Tibial nerve (tissue), 4 donors: ENCODE results near the gene ST3GAL6. TPM values are rescaled to one million over a fixed set of nuclear protein-coding genes. Genes with fewer than 3 reads are reported as not detected.
A peak's percentile ranks its signal among the peaks of the same experiment; 100 is the strongest.

ENCODE experiments used
- DNase-seq, 2 donors: peaks; one replicate each; pipeline ENCODE4 v3.0.0-alpha.2; 2019; ENCODE audit warnings: low spot score in 2 of 2
- H3K27ac ChIP-seq, 4 donors: fragments of 200-600 bp; sonication (generic) in 3 of 4; one replicate each; pipeline ENCODE4 v1.5.1; 2017 to 2019; ENCODE audit warnings: mild to moderate bottlenecking in 1 of 4
- H3K27me3 ChIP-seq, 2 donors: fragments of 200-600 bp; sonication (generic) in 1 of 2; one replicate each; pipeline versions ENCODE4 v1.5.1 to v1.6.0; 2017 to 2019
- H3K36me3 ChIP-seq, 3 donors: fragments of 200-600 bp; sonication (generic); one replicate each; pipeline ENCODE4 v1.5.1; 2018 to 2019
- H3K4me1 ChIP-seq, 4 donors: fragments of 200-600 bp; sonication (generic) in 3 of 4; one replicate each; pipeline ENCODE4 v1.5.1; 2017 to 2019
- H3K4me3 ChIP-seq, 4 donors: fragments of 200-600 bp; sonication (generic) in 3 of 4; one replicate each; pipeline ENCODE4 v1.5.1; 2017 to 2019; ENCODE audit warnings: mild to moderate bottlenecking in 1 of 4, moderate library complexity in 1 of 4
- H3K9me3 ChIP-seq, 4 donors: fragments of 200-600 bp; sonication (generic) in 3 of 4; one replicate each; pipeline ENCODE4 v1.5.1; 2017 to 2019
- EP300 ChIP-seq, 2 donors: sonication (generic); formaldehyde crosslinking; IDR thresholded peaks; one replicate each; pipeline ENCODE4 v1.6.1; 2017; ENCODE audit warnings: antibody characterized with exemption in 2 of 2, mild to moderate bottlenecking in 1 of 2
- POLR2A ChIP-seq, 2 donors: fragments of 450-650 bp; IDR thresholded peaks; one replicate each; pipeline ENCODE4 v1.6.1; 2017; ENCODE audit warnings: antibody characterized with exemption in 2 of 2, mild to moderate bottlenecking in 2 of 2, moderate library complexity in 2 of 2
- WGBS, 2 donors: methylation state at CpG; one replicate each; pipeline ENCODE4 v1.1.5; 2018; 5-methylcytosine and 5-hydroxymethylcytosine counted together
- total RNA-seq, 4 donors: library from RNA; depleted of rRNA; stranded (reverse); fragments of >200 nt; gene quantifications; one replicate each; pipeline ENCODE4 v1.1.0, GENCODE V29; 2016
- TF ChIP-seq, protein P1 (sequence below), 5 experiments: fragments of 200-600 bp in 3 of 5; fragments of 450-650 bp in 2 of 5; sonication (generic) in 3 of 5; IDR thresholded peaks; one replicate each; pipeline ENCODE4 v1.5.1; 2016 to 2019; ENCODE audit warnings: antibody characterized with exemption in 5 of 5, mild to moderate bottlenecking in 3 of 5, moderate library complexity in 2 of 5

Gene ST3GAL6
- total RNA-seq, 4 donors from 2014 or later = 9.2 to 54.6 (median 10.1) TPM

DNA sequence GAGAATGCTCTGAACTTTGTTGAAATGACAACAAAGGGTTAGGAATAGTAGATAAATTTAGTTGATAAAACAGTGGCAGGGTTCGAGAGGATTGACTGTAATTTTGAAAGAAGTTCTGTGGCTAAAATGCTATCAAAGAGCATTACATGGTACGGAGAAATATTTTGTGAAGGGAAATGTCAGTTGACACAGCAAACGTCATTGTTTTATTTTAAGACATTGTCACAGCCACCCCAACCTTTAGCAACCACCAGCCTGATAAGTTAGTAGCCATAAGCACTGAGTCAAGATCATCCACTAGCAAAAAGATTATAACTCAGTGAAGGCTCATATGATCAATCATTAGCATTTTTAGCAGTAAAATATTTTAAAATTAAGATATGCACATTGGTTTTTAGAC lies 8.7 kb upstream of the ST3GAL6 start:
- Histone ChIP-seq H3K9me3 (no peaks in the 10 kb centered on the region), H3K4me1 (peaks cover 0 to 26% (median 0%) of the 10 kb centered on the region in 4 donors), H3K27ac (no peak overlapping the region), H3K36me3 (no peaks in the 10 kb centered on the region), H3K4me3 (no peak overlapping the region), H3K27me3 (no peaks in the 10 kb centered on the region)
- TF ChIP-seq, protein P1, sequence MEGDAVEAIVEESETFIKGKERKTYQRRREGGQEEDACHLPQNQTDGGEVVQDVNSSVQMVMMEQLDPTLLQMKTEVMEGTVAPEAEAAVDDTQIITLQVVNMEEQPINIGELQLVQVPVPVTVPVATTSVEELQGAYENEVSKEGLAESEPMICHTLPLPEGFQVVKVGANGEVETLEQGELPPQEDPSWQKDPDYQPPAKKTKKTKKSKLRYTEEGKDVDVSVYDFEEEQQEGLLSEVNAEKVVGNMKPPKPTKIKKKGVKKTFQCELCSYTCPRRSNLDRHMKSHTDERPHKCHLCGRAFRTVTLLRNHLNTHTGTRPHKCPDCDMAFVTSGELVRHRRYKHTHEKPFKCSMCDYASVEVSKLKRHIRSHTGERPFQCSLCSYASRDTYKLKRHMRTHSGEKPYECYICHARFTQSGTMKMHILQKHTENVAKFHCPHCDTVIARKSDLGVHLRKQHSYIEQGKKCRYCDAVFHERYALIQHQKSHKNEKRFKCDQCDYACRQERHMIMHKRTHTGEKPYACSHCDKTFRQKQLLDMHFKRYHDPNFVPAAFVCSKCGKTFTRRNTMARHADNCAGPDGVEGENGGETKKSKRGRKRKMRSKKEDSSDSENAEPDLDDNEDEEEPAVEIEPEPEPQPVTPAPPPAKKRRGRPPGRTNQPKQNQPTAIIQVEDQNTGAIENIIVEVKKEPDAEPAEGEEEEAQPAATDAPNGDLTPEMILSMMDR (IDR thresholded peaks at IDR 0.05) = no peak
- no peak for TF ChIP-seq POLR2A (IDR thresholded peaks at IDR 0.05)
- TF ChIP-seq EP300 (IDR thresholded peaks at IDR 0.05) = no peak
- 28 to 45% methylated on average over 3 of the region's 3 CpGs for whole genome bisulfite sequencing, 2 donors
- no peak for DNase-seq

DNA sequence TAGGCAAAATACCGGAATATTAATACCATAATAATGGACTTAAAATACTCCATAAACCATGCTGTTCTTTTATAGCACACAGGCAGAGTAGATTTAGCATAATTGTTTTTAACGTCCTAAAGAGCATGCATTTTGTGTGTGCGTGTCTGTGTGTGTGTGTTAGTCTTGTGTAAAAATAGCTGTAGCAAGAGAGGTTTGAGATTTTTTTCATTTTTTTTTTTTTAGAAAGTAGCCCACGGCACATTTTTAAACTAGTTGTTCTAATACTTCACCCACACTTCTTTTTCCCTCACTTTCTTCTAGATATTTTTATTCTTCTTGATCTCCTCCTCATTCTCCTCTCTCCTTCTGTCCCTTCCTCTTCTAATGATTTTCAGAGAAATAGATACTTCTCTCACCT lies 7.5 kb upstream of the ST3GAL6 start:
- H3K27me3 ChIP-seq = no peaks in the 10 kb centered on the region
- no peak overlapping the region for H3K27ac ChIP-seq
- no peak for TF ChIP-seq POLR2A (IDR thresholded peaks at IDR 0.05)
- TF ChIP-seq, protein P1 (IDR thresholded peaks at IDR 0.05) = no peak
- no peak for TF ChIP-seq EP300 (IDR thresholded peaks at IDR 0.05)
- no peaks in the 10 kb centered on the region for H3K36me3 ChIP-seq
- H3K9me3 ChIP-seq = no peaks in the 10 kb centered on the region
- H3K4me3 ChIP-seq = no peak overlapping the region
- peaks cover 0 to 18% (median 0%) of the 10 kb centered on the region in 4 donors for H3K4me1 ChIP-seq
- 37 to 38% methylated on average over 4 of the region's 4 CpGs for WGBS, 2 donors
- DNase-seq = no peak

DNA sequence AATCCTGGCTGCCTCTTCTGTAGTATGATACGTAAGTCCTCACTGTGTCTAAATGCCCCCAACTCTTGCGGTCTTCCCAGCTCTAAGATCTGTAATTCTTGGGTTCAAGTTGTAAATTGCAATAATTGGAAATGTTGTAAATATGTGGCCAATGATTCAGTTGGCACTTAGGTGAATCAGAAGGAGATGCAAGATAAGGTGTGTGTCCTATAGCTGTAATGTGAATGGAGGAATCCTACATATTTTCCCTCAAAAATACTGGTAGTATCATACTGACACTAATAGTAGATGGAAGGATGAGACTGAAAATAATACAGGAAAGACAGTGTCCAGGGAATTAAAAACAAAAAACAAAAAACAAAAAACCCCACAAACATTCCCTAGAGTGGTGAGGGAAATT lies 3.5 kb upstream of the ST3GAL6 start:
- H3K27ac ChIP-seq = no peak overlapping the region
- TF ChIP-seq POLR2A (IDR thresholded peaks at IDR 0.05) = no peak
- TF ChIP-seq EP300 (IDR thresholded peaks at IDR 0.05) = no peak
- TF ChIP-seq, protein P1 (IDR thresholded peaks at IDR 0.05) = no peak
- DNase-seq = no peak
- H3K9me3 ChIP-seq = no peaks in the 10 kb centered on the region
- no peaks in the 10 kb centered on the region for H3K27me3 ChIP-seq
- WGBS, 2 donors = 89 to 97% methylated on average over 2 of the region's 2 CpGs
- no peaks in the 10 kb centered on the region for H3K36me3 ChIP-seq
- H3K4me1 ChIP-seq = peaks cover 0 to 48% (median 4%) of the 10 kb centered on the region in 4 donors
- no peak overlapping the region for H3K4me3 ChIP-seq

DNA sequence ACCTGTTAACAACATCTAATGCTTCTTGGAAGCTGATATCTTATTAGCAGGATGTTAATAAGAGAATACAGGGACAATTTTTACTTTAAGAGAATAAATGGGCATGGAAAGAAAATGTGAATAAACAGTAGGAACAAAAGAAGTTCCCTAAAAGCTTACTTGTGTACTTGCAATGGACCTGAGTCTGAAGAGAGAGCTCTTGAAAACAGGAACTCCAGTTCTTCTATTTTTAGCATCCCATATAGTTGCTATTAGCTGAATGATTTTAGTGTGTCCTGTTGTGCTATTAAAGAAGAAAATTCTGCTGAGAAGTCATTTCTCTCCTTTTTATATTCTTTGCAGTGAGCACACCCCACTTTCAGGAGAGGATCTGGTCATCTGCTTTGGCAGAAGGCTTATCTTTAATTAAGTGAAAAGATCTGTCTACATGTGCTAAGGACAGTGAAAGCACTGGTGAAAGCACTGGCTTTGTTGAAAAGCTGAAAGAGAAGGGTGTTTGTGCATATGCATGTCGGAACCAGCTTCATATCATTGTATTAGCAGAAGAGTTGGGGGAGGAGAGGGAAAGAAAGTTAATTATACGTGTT lies 1.4 kb upstream of the ST3GAL6 start:
- H3K4me3 ChIP-seq = no peak overlapping the region

DNA sequence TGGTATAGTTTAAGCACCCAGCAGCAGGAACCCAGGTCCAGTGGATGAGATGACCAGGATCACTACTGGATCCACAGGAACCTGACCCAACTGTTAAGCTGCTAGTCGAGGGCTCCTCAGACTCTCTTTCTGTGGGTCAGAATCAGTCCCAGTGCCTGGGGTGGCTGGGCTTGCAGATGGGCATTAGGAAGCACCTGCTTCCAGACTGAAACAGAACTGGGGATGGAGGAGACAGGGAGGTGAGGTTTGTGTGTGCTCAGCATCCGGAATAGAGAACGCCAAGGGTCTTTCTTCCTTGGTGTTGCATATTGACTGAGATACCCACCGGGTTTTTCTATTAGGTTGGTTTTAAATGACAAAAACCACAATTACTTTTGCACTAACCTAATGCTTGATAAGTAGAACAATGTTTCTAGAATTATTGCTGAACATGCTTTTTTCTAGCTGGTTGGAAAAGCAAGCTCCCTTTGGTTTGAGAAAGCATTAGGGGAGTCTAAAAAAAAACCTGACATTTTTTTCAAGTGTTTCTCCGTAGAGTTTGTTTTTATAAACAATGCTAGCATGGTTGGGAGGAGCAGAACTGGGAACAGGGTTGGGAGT lies 779 bp downstream of the ST3GAL6 start:
- DNase-seq = no peak
- Histone ChIP-seq H3K4me3 (peak overlapping the region in 1 of 4 donors; percentile 30), H3K27ac (peak overlapping the region in 1 of 4 donors; percentile 12), H3K9me3 (no peaks in the 10 kb centered on the region), H3K36me3 (no peaks in the 10 kb centered on the region), H3K27me3 (no peaks in the 10 kb centered on the region), H3K4me1 (peaks cover 0 to 65% (median 10%) of the 10 kb centered on the region in 4 donors)
- TF ChIP-seq, protein P1 (IDR thresholded peaks at IDR 0.05) = no peak
- TF ChIP-seq POLR2A (IDR thresholded peaks at IDR 0.05) (no peak), EP300 (IDR thresholded peaks at IDR 0.05) (no peak)
- 56 to 58% methylated on average over 5 of the region's 5 CpGs for WGBS, 2 donors

More for the DNA sequence above, 1.4 kb upstream of the ST3GAL6 start:
- 39% methylated on average over 2 of the region's 2 CpGs for WGBS, 2 donors
- Histone ChIP-seq H3K9me3 (no peaks in the 10 kb centered on the region), H3K27ac (peak overlapping the region in 1 of 4 donors; percentile 51), H3K4me1 (peaks cover 0 to 59% (median 5%) of the 10 kb centered on the region in 4 donors), H3K27me3 (no peaks in the 10 kb centered on the region), H3K36me3 (no peaks in the 10 kb centered on the region)
- TF ChIP-seq, protein P1 (IDR thresholded peaks at IDR 0.05) = no peak
- TF ChIP-seq POLR2A (IDR thresholded peaks at IDR 0.05) (no peak), EP300 (IDR thresholded peaks at IDR 0.05) (no peak)
- DNase-seq = no peak
